ENCODE data around the gene DEPDC4. TPM values are rescaled to one million over a fixed set of nuclear protein-coding genes. Genes with fewer than 3 reads are reported as not detected.

DEPDC4 gene
- total RNA-seq, 4 donors from 2014 or later: 0.89 to 2.0 TPM; not detected in 2

DNA sequence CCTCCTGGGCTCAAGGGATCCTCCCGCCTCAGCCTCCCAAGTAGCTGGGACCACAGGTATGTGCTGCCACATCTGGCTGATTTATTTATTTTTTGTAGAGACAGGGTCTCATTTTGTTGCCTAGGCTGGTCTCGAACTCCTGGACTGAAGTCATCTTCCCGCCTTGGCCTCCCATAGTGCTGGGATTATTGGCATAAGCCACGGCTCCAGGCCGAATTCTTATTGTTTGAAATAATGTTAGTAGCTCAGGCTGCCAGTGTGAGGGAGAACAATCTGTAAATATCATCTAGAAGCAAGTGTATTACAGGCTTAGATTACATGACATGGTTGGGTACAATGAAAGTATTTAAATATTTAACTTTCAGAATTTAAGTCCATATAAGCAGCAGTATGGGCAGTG lies 58.0 kb downstream of the DEPDC4 start:
- WGBS, 2 donors (ENCODE audit: low coverage in 1 of 2): 92 to 100% methylated on average over 2 to 5 of the region's 5 CpGs
- H3K9me3 ChIP-seq: no peaks in the 10 kb centered on the region
- H3K27ac ChIP-seq: no peak overlapping the region
- H3K27me3 ChIP-seq: no peaks in the 10 kb centered on the region
- ATAC-seq: no peak
- no peak overlapping the region for H3K4me3 ChIP-seq
- TF ChIP-seq POLR2A (IDR thresholded peaks at IDR 0.05): no peak
- no peak for TF ChIP-seq EP300 (IDR thresholded peaks at IDR 0.05)
- TF ChIP-seq POLR2AphosphoS5 (IDR thresholded peaks at IDR 0.05): no peak
- TF ChIP-seq, protein P1, sequence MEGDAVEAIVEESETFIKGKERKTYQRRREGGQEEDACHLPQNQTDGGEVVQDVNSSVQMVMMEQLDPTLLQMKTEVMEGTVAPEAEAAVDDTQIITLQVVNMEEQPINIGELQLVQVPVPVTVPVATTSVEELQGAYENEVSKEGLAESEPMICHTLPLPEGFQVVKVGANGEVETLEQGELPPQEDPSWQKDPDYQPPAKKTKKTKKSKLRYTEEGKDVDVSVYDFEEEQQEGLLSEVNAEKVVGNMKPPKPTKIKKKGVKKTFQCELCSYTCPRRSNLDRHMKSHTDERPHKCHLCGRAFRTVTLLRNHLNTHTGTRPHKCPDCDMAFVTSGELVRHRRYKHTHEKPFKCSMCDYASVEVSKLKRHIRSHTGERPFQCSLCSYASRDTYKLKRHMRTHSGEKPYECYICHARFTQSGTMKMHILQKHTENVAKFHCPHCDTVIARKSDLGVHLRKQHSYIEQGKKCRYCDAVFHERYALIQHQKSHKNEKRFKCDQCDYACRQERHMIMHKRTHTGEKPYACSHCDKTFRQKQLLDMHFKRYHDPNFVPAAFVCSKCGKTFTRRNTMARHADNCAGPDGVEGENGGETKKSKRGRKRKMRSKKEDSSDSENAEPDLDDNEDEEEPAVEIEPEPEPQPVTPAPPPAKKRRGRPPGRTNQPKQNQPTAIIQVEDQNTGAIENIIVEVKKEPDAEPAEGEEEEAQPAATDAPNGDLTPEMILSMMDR (IDR thresholded peaks at IDR 0.05): no peak
- peaks cover 0 to 94% of the 10 kb centered on the region in 2 donors for H3K36me3 ChIP-seq
- H3K4me1 ChIP-seq: peaks cover 0 to 8% (median 0%) of the 10 kb centered on the region in 3 donors

GRCh38 chr12:100207311-100207710 lies 59.6 kb downstream of the DEPDC4 start:
- H3K4me3 ChIP-seq: no peak overlapping the region
- no peaks in the 10 kb centered on the region for H3K9me3 ChIP-seq
- no peaks in the 10 kb centered on the region for H3K27me3 ChIP-seq
- 92 to 93% methylated on average over 2 of the region's 2 CpGs for WGBS, 2 donors (ENCODE audit: low coverage in 1 of 2)
- TF ChIP-seq POLR2A (IDR thresholded peaks at IDR 0.05): no peak
- TF ChIP-seq, protein P1 (IDR thresholded peaks at IDR 0.05): no peak
- no peak for TF ChIP-seq POLR2AphosphoS5 (IDR thresholded peaks at IDR 0.05)
- no peak for TF ChIP-seq EP300 (IDR thresholded peaks at IDR 0.05)
- no peak for ATAC-seq
- H3K36me3 ChIP-seq: peaks cover 0 to 83% of the 10 kb centered on the region in 2 donors
- H3K4me1 ChIP-seq: peaks cover 0 to 24% (median 0%) of the 10 kb centered on the region in 3 donors
- H3K27ac ChIP-seq: no peak overlapping the region

- H3K36me3 ChIP-seq: peaks cover 0 to 28% of the 10 kb centered on the region in 2 donors
- no peaks in the 10 kb centered on the region for H3K9me3 ChIP-seq
- no peak overlapping the region for H3K27ac ChIP-seq
- WGBS, 2 donors (ENCODE audit: low coverage in 1 of 2): 68 to 81% methylated on average over 12 to 16 of the region's 24 CpGs
- H3K27me3 ChIP-seq: no peaks in the 10 kb centered on the region
- TF ChIP-seq EP300 (IDR thresholded peaks at IDR 0.05): no peak
- TF ChIP-seq POLR2AphosphoS5 (IDR thresholded peaks at IDR 0.05): no peak
- no peak for TF ChIP-seq POLR2A (IDR thresholded peaks at IDR 0.05)
- TF ChIP-seq, protein P1 (IDR thresholded peaks at IDR 0.05): no peak
- H3K4me1 ChIP-seq: peaks cover 0 to 53% (median 11%) of the 10 kb centered on the region in 3 donors
- H3K4me3 ChIP-seq: peak overlapping the region; percentile 61 to 89
- ATAC-seq: no peak
These were observed 65.1 kb downstream of the DEPDC4 start for GRCh38 chr12:100201604-100202423.

GRCh38 chr12:100200463-100201181 lies 66.3 kb downstream of the DEPDC4 start, which contains the start of gene ACTR6:
Gene ACTR6 (plus strand): TSS chr12:100200815. CDS start chr12:100200852, 37 bp downstream.
- Histone ChIP-seq H3K27me3 (no peaks in the 10 kb centered on the region), H3K9me3 (no peaks in the 10 kb centered on the region), H3K36me3 (peaks cover 0 to 16% of the 10 kb centered on the region in 2 donors), H3K27ac (peak within 1 kb of the TSS; percentile 71 to 94 (median 88)), H3K4me1 (peaks cover 0 to 53% (median 11%) of the 10 kb centered on the region in 3 donors), H3K4me3 (peak within 1 kb of the TSS; percentile 61 to 89)
- peak; percentile 94 for ATAC-seq
- TF ChIP-seq POLR2AphosphoS5 (IDR thresholded peaks at IDR 0.05): peak; percentile 87
- TF ChIP-seq, protein P1 (IDR thresholded peaks at IDR 0.05): peak in 2 of 4 experiments; percentile 10 to 25
- peak; percentile 32 to 51 for TF ChIP-seq POLR2A (IDR thresholded peaks at IDR 0.05)
- TF ChIP-seq EP300 (IDR thresholded peaks at IDR 0.05): no peak
- WGBS, 2 donors (ENCODE audit: low coverage in 1 of 2): 0% methylated on average over 31 to 37 of the region's 38 CpGs

Data from gastroesophageal sphincter (tissue), 4 donors.